Liver (tissue), 9 donors: ENCODE measurements around the gene TK1. TPM values are rescaled to one million over a fixed set of nuclear protein-coding genes. Genes with fewer than 3 reads are reported as not detected.

Source experiments
- DNase-seq: peaks from one replicate; pipeline ENCODE4 v3.0.0-alpha.2; 2017; ENCODE audit warnings: low spot score
- H3K27ac ChIP-seq, 2 donors: one replicate each; pipeline ENCODE4 v1.7.0; 2013; ENCODE audit warnings: inconsistent platforms in 2 of 2, low read length in 2 of 2, control low read depth in 1 of 2, low read depth in 1 of 2, mild to moderate bottlenecking in 1 of 2
- H3K27me3 ChIP-seq, 4 donors: one replicate each; pipeline versions ENCODE4 v1.6.1 to v1.7.0; 2013; ENCODE audit warnings: low read length in 3 of 4, inconsistent platforms in 1 of 4, mild to moderate bottlenecking in 1 of 4, moderate library complexity in 1 of 4; ENCODE audit not compliant: control insufficient read depth in 4 of 4, insufficient read depth in 4 of 4
- H3K36me3 ChIP-seq, 4 donors: one replicate each; pipeline versions ENCODE4 v1.6.1 to v1.7.0; 2013; ENCODE audit warnings: low read length in 3 of 4, mild to moderate bottlenecking in 3 of 4, low read depth in 1 of 4, moderate library complexity in 1 of 4; ENCODE audit not compliant: control insufficient read depth in 4 of 4, insufficient read depth in 3 of 4
- H3K4me1 ChIP-seq, 4 donors: one replicate each; pipeline versions ENCODE4 v1.6.1 to v1.7.0; 2013; ENCODE audit warnings: low read length in 3 of 4, mild to moderate bottlenecking in 3 of 4, moderate library complexity in 1 of 4; ENCODE audit not compliant: control insufficient read depth in 4 of 4, insufficient read depth in 4 of 4
- H3K4me3 ChIP-seq, 3 donors: one replicate each; pipeline versions ENCODE4 v1.6.1 to v1.7.0; 2013; ENCODE audit warnings: low read length in 3 of 3, control low read depth in 1 of 3, low read depth in 1 of 3, mild to moderate bottlenecking in 1 of 3
- H3K9ac ChIP-seq, 2 donors: one replicate each; pipeline ENCODE4 v1.7.0; 2013; ENCODE audit warnings: low read length in 2 of 2, mild to moderate bottlenecking in 2 of 2, moderate library complexity in 2 of 2, control low read depth in 1 of 2, low read depth in 1 of 2
- H3K9me3 ChIP-seq, 4 donors: one replicate each; pipeline versions ENCODE4 v1.6.1 to v1.7.0; 2013; ENCODE audit warnings: low read length in 3 of 4; ENCODE audit not compliant: control insufficient read depth in 4 of 4
- EGR1 ChIP-seq, 2 donors: IDR thresholded peaks; 2 replicates each; pipeline ENCODE4 v1.6.1; 2016 to 2018; ENCODE audit warnings: antibody characterized with exemption in 2 of 2, low read depth in 2 of 2
- FOXA1 ChIP-seq: IDR thresholded peaks from 2 replicates; pipeline ENCODE4 v1.6.1; 2016; ENCODE audit warnings: antibody characterized with exemption
- FOXA2 ChIP-seq: IDR thresholded peaks from 2 replicates; pipeline ENCODE4 v1.6.1; 2016; ENCODE audit warnings: antibody characterized with exemption
- GABPA ChIP-seq, 2 donors: IDR thresholded peaks in 1 of 2; conservative IDR thresholded peaks in 1 of 2; 2 replicates each; pipeline ENCODE4 v1.6.1; 2016; ENCODE audit warnings: antibody characterized with exemption in 2 of 2, mild to moderate bottlenecking in 1 of 2, moderate library complexity in 1 of 2
- HNF4A ChIP-seq, 2 donors: conservative IDR thresholded peaks; 2 replicates each; pipeline ENCODE4 v1.6.1; 2016; ENCODE audit warnings: antibody characterized with exemption in 2 of 2, mild to moderate bottlenecking in 2 of 2
- HNF4G ChIP-seq: IDR thresholded peaks from 2 replicates; pipeline ENCODE4 v1.6.1; 2016; ENCODE audit warnings: antibody characterized with exemption
- JUND ChIP-seq, 2 donors: IDR thresholded peaks; 2 replicates each; pipeline ENCODE4 v1.6.1; 2016; ENCODE audit warnings: antibody characterized with exemption in 2 of 2
- MAX ChIP-seq: IDR thresholded peaks from 2 replicates; pipeline ENCODE4 v1.6.1; 2016; ENCODE audit warnings: antibody characterized with exemption
- NR2F2 ChIP-seq: IDR thresholded peaks from 2 replicates; pipeline ENCODE4 v1.6.1; 2016; ENCODE audit warnings: antibody characterized with exemption
- RAD21 ChIP-seq, 2 donors: IDR thresholded peaks; 2 replicates each; pipeline ENCODE4 v1.6.1; 2016; ENCODE audit warnings: antibody characterized with exemption in 2 of 2, mild to moderate bottlenecking in 2 of 2
- RXRA ChIP-seq, 2 donors: IDR thresholded peaks; 2 replicates each; pipeline ENCODE4 v1.6.1; 2017 to 2018; ENCODE audit warnings: antibody characterized with exemption in 2 of 2, mild to moderate bottlenecking in 1 of 2
- SP1 ChIP-seq: IDR thresholded peaks from 2 replicates; pipeline ENCODE4 v1.6.1; 2018; ENCODE audit warnings: antibody characterized with exemption, mild to moderate bottlenecking
- TAF1 ChIP-seq: conservative IDR thresholded peaks from 2 replicates; pipeline ENCODE4 v1.6.1; 2016; ENCODE audit warnings: antibody characterized with exemption, mild to moderate bottlenecking
- YY1 ChIP-seq: IDR thresholded peaks from 2 replicates; pipeline ENCODE4 v1.6.1; 2016; ENCODE audit warnings: antibody characterized with exemption, mild to moderate bottlenecking
- WGBS: extraction: QIAGEN DNeasy Blood & Tissue Kit; methylation state at CpG from one replicate; pipeline ENCODE4 v1.1.7; 2013; 5-methylcytosine and 5-hydroxymethylcytosine counted together
- polyA plus RNA-seq, 2 donors: library from polyadenylated mRNA; stranded (reverse) in 1 of 2; unstranded in 1 of 2; fragments of 200-250 nt in 1 of 2; fragments of >200 nt in 1 of 2; fragmentation: Nextera tagmentation in 1 of 2; extraction: Ambion mirVana in 1 of 2; gene quantifications; one replicate each; pipeline versions ENCODE4 v1.2.1 to v1.2.3, GENCODE V29; 2013 to 2015
- total RNA-seq, 2 donors: library from RNA; depleted of rRNA; stranded (reverse); fragments of >200 nt; gene quantifications; one replicate each; pipeline ENCODE4 v1.2.3, GENCODE V29; 2014
- TF ChIP-seq, protein P1 (sequence below): fragments of 150-350 bp; IDR thresholded peaks from 2 replicates; pipeline ENCODE4 v1.5.1; 2017; ENCODE audit warnings: improper control_type of control experiment, low read depth, low read length; ENCODE audit not compliant: missing input control
- TF ChIP-seq, protein P2 (sequence below): IDR thresholded peaks from 2 replicates; pipeline ENCODE4 v1.6.1; 2016; ENCODE audit warnings: antibody characterized with exemption
- TF ChIP-seq, protein P3 (sequence below): IDR thresholded peaks from 2 replicates; pipeline ENCODE4 v1.6.1; 2016; ENCODE audit warnings: antibody characterized with exemption
- TF ChIP-seq, protein P4 (sequence below): IDR thresholded peaks from 2 replicates; pipeline ENCODE4 v1.6.1; 2016; ENCODE audit warnings: antibody characterized with exemption, mild to moderate bottlenecking
- donor health status: healthy.
- donor health status: healthy.
- donor health status: healthy.
- donor health status: healthy.
- donor health status: healthy.

TK1 gene
- total and polyA plus RNA-seq, 4 donors = 0.84 to 97.6 (median 10.1) TPM

DNA sequence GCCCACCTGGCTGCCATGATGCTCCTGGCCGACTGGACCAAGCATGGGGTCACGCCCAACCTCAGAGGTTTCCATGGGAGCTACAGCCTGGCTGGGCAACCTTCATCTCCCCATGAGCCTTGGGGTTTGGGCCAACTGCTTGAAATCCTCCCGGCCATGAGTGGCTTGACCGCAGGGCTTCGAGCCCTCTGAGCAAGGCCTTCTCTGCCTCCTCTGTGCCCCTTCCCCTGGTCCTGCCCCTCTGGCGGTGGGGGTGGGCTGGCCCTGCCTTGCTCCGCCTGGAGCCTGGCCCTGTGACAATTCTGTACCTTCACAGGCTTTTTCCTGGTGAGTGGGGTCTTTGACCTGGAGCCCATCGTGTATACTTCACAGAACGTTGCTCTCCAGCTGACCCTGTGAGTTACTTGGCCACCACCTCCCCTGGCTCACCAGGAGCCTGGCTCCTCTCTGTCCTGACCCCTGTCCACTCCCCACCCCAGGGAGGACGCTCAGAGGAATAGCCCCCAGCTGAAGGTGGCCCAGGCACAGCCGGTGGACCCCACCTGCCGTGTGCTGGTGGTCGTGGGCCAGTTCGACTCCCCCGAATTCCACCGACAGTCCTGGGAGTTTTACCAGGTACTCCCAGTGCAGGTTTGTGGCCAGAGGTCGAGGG, 18.4 kb upstream of the TK1 start (continued):
- TF ChIP-seq HNF4A (conservative IDR thresholded peaks at IDR 0.05) = no peak
- no peak for TF ChIP-seq NR2F2
- TF ChIP-seq, protein P1, sequence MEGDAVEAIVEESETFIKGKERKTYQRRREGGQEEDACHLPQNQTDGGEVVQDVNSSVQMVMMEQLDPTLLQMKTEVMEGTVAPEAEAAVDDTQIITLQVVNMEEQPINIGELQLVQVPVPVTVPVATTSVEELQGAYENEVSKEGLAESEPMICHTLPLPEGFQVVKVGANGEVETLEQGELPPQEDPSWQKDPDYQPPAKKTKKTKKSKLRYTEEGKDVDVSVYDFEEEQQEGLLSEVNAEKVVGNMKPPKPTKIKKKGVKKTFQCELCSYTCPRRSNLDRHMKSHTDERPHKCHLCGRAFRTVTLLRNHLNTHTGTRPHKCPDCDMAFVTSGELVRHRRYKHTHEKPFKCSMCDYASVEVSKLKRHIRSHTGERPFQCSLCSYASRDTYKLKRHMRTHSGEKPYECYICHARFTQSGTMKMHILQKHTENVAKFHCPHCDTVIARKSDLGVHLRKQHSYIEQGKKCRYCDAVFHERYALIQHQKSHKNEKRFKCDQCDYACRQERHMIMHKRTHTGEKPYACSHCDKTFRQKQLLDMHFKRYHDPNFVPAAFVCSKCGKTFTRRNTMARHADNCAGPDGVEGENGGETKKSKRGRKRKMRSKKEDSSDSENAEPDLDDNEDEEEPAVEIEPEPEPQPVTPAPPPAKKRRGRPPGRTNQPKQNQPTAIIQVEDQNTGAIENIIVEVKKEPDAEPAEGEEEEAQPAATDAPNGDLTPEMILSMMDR = no peak

GRCh38 chr17:78204387-78205123, 17.7 kb upstream of the TK1 start:
- Histone ChIP-seq H3K9ac (no peak overlapping the region), H3K27me3 (no peaks in the 10 kb centered on the region), H3K36me3 (peaks cover 12 to 45% (median 25%) of the 10 kb centered on the region in 4 donors), H3K4me3 (no peak overlapping the region), H3K4me1 (peaks cover 0 to 3% (median 0%) of the 10 kb centered on the region in 4 donors), H3K27ac (no peak overlapping the region), H3K9me3 (no peaks in the 10 kb centered on the region)
- WGBS = 92% methylated on average over 22 of the region's 22 CpGs
- TF ChIP-seq, protein P2, sequence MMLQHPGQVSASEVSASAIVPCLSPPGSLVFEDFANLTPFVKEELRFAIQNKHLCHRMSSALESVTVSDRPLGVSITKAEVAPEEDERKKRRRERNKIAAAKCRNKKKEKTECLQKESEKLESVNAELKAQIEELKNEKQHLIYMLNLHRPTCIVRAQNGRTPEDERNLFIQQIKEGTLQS = no peak
- TF ChIP-seq JUND (IDR thresholded peaks at IDR 0.05) = no peak
- TF ChIP-seq FOXA2 = no peak
- no peak for TF ChIP-seq SP1
- TF ChIP-seq, protein P3, sequence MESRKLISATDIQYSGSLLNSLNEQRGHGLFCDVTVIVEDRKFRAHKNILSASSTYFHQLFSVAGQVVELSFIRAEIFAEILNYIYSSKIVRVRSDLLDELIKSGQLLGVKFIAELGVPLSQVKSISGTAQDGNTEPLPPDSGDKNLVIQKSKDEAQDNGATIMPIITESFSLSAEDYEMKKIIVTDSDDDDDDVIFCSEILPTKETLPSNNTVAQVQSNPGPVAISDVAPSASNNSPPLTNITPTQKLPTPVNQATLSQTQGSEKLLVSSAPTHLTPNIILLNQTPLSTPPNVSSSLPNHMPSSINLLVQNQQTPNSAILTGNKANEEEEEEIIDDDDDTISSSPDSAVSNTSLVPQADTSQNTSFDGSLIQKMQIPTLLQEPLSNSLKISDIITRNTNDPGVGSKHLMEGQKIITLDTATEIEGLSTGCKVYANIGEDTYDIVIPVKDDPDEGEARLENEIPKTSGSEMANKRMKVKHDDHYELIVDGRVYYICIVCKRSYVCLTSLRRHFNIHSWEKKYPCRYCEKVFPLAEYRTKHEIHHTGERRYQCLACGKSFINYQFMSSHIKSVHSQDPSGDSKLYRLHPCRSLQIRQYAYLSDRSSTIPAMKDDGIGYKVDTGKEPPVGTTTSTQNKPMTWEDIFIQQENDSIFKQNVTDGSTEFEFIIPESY = no peak
- no peak for TF ChIP-seq NR2F2
- no peak for TF ChIP-seq TAF1
- TF ChIP-seq, protein P1 = no peak
- TF ChIP-seq, protein P4, sequence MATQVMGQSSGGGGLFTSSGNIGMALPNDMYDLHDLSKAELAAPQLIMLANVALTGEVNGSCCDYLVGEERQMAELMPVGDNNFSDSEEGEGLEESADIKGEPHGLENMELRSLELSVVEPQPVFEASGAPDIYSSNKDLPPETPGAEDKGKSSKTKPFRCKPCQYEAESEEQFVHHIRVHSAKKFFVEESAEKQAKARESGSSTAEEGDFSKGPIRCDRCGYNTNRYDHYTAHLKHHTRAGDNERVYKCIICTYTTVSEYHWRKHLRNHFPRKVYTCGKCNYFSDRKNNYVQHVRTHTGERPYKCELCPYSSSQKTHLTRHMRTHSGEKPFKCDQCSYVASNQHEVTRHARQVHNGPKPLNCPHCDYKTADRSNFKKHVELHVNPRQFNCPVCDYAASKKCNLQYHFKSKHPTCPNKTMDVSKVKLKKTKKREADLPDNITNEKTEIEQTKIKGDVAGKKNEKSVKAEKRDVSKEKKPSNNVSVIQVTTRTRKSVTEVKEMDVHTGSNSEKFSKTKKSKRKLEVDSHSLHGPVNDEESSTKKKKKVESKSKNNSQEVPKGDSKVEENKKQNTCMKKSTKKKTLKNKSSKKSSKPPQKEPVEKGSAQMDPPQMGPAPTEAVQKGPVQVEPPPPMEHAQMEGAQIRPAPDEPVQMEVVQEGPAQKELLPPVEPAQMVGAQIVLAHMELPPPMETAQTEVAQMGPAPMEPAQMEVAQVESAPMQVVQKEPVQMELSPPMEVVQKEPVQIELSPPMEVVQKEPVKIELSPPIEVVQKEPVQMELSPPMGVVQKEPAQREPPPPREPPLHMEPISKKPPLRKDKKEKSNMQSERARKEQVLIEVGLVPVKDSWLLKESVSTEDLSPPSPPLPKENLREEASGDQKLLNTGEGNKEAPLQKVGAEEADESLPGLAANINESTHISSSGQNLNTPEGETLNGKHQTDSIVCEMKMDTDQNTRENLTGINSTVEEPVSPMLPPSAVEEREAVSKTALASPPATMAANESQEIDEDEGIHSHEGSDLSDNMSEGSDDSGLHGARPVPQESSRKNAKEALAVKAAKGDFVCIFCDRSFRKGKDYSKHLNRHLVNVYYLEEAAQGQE = no peak
- TF ChIP-seq EGR1 (IDR thresholded peaks at IDR 0.05; ENCODE audit: low read depth in 2 of 2) = no peak
- TF ChIP-seq FOXA1 = no peak
- no peak for TF ChIP-seq MAX
- no peak for TF ChIP-seq RAD21 (IDR thresholded peaks at IDR 0.05)
- no peak for TF ChIP-seq HNF4G
- TF ChIP-seq HNF4A (conservative IDR thresholded peaks at IDR 0.05) = no peak
- TF ChIP-seq YY1 = no peak
- TF ChIP-seq GABPA (IDR thresholded peaks at IDR 0.05 in 1 of 2, conservative IDR thresholded peaks at IDR 0.05 in 1 of 2) = no peak
- TF ChIP-seq RXRA (IDR thresholded peaks at IDR 0.05) = no peak
- DNase-seq = no peak
